CD4-positive, alpha-beta T cell treated with Interleukin-10 for 1 hour (primary cell): ENCODE results near the gene CIAPIN1.

ENCODE experiments used
- DNase-seq: peaks from one replicate; pipeline ENCODE4 v3.0.0-alpha.2; 2020

Gene CIAPIN1

GRCh38 chr16:57447186-57447962, at the start of gene CIAPIN1, which contains the start of gene COQ9:
Gene CIAPIN1, minus strand, starts transcription at chr16:57447385. Its CDS starts 6,457 bp downstream, at chr16:57440928.
Gene COQ9, plus strand, starts transcription at chr16:57447479. Its CDS starts 27 bp downstream, at chr16:57447506.
- DNase-seq: peak; percentile 94

- no peak for DNase-seq
These were observed 46.6 kb upstream of the CIAPIN1 start for GRCh38 chr16:57493767-57494166.

- no peak for DNase-seq
These were observed 42.0 kb upstream of the CIAPIN1 start for GRCh38 chr16:57489229-57489628.

- no peak for DNase-seq
These were observed 40.0 kb upstream of the CIAPIN1 start for GRCh38 chr16:57486858-57487834.

GRCh38 chr16:57485916-57486857, 39.0 kb upstream of the CIAPIN1 start, which contains the start of gene DOK4:
Gene DOK4, minus strand, starts transcription at chr16:57486493. Its CDS starts 6,986 bp downstream, at chr16:57479507.
- peak; percentile 82 for DNase-seq

DNA sequence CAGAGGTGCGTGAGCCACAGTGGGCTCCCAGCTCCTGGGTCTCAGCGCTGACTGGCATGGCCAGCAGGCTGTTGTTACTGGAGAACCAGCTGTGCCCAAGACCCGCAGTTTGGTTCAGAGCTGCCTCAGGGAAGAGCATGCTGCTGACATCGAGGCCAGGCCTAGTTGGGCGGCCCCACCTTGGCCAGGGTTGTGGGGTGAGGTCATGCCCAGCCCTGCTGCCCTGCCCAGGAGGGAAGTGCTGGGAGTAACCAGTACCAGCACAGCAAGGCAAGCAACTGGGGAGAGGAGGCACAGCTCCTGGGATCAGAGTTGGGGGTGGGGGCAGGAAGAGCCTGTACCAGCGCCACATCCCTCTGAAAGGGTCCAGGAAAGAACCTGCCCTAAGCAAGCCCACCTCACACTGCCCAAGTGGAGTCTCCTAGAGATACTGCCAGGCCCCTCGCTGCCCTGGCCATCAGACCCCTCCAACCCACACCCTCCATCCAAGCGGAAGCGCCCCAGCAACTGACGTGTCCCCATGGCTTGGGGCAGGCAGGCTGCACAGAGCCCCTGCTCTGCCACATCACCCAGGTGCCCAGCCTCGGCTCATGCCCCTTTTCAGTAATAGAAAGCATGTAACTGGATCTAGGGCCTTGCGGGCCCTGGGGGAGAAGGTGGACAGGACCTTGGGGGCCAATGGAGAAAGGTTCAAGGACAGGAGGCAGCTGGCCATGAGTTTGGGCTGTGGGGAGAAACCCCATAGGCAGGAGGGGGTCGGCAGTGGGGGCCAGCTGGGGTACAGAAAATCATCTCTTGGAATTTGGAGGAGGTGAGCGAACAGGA, 38.1 kb upstream of the CIAPIN1 start:
- DNase-seq: no peak

- DNase-seq: no peak
These were observed 37.4 kb upstream of the CIAPIN1 start for GRCh38 chr16:57484515-57485005.

- DNase-seq: no peak
These were observed 36.7 kb upstream of the CIAPIN1 start for GRCh38 chr16:57483725-57484514.

DNA sequence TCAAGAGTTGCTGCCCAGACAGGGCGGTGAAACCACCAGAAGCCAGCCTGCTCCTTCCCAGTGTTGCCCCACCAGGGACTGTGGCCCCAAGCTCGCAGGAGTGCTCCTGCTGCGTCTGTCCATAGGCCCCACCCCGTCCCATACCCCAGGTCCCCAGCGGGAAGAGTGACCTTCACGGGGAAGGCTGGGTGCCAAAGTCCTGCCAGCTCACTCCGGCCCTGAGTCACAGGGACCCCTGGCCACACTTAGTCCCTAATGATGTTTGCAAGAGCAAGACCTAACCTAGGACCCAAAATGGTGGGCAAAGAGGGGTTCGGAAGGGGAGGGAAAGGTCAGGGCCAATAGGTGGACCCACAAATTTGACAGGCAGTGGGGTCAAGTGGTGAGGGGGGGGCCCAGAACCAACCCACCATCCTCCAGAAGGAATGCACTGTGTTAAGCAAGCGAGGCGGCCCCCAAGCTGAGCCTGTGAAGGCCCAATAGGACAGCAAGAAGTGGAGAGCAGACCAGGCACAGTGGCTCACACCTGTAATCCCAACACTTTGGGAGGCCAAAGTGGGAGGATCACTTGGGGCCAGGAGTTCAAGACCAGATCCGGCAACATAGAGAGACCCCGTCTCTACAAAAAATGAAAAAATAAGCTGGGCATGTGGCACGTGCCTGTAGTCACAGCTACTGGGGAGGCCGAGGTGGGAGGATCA, 35.8 kb upstream of the CIAPIN1 start:
- DNase-seq: no peak

DNA sequence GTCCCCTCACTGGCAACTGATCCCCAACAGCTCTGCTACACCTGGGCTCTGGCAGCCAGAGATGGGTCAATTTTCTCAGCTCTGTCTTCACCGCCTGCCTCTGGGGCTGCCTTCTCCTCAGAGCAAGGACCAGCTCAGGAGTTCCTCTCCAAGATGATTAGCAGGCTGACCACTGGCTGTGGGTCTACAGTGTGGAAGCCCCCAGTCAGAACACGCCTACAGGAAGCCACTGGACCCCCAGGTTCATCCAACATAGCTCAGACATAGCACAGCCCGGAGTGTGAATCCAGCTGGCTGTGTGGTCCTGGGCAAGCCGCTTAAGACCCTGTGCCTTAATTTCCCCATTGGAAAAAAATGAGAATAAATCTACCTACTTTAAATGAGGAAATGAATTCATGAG, 34.2 kb upstream of the CIAPIN1 start:
- no peak for DNase-seq

DNA sequence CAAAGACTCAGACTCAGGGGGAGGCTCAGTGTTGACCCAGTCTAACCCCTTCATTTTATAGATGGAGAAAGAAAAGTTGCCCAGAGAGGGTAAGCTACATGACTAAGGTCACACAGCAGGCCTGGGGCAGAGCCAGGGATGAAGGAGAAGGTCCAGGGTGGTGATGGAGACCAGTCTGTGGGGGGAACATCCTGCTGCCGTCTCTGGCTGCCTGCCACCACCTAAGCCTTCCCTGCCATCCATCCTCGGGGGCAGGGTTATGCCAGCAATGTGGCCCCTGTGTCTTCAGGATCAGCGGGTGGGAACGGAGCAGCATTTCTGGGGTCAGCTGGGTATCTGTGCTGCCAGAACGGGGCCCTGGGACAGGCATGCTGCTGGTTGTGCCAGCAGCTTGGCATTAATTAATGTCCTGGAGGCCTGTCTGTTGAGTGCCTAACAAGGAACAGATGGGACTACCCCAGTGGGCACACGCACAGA, 33.6 kb upstream of the CIAPIN1 start:
- DNase-seq: no peak

GRCh38 chr16:57479976-57480753, 33.0 kb upstream of the CIAPIN1 start:
- no peak for DNase-seq

GRCh38 chr16:57479205-57479975, 32.2 kb upstream of the CIAPIN1 start:
- no peak for DNase-seq

DNA sequence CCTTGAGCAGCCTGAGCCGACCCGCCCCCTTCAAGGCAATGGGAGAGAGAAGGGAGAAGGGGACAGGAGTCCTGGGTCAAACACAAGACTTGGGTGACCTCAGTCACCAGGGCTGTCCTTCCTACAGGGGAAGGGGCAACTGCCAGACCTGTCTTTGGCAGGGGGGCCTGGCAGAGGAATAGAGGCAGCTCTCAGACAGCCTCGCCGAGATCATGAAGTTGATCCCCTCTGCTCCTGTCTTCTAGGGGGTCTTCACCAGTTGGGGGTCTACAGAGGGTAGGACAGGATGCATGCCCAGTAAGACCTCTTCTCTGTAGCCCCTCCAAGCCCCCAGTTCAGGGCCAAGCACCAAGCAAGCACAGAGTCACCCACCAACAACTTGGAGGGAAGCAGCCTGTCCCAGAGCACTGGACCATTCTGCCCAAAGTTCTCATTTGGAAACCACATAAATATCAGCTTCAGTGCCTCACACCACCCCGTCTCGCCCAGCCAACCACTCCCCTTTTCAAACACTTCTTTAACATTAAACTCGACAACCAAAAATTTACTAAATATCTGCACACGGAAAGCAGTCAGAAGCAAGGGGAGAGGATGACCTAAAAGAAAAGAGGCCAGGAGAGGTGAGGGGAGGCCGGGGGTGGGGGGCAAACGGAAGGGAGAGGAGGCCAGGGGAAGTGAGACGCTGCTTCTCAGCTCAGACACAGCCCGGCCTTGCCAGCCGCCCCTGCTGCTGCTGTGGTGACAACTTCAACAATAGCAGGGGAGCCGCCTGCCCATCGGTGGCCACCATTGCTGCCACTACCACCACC, 31.4 kb upstream of the CIAPIN1 start:
- DNase-seq: no peak

DNA sequence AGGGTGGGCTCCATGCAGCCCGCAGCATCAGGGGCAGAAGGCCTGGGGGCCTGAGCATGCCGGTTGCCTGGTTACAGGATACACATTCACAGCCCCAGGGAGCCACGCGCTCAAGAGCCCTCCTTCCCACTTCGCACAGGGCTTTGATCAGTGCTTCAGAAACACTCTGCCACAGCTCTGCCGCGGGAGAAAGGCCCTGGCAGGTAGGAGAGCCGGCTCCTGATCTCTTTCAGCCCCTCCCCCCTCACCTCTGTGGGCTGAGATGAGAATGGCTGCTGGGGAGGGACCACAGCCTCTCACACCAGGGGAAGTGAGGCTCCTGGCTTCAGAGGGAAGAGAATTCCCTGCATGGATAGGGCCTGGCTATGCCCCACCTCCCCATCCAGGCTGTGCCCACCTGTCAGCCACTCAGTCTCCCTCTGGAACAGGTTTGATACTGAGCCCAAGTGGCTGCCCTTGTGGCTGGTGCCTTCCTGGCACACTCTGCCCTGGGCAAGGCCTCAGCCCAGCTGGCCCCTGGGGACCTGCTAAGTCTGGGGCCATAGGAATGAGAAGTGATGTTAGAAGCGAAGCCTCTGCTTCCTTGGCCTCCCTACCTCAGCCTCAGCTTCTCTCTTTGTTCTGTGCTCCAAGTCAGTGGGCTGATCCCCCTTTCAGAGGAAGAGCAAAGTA, 30.5 kb upstream of the CIAPIN1 start:
- no peak for DNase-seq
